GM12878 (cell line): ENCODE results near the gene MAPKAP1. TPM values are rescaled to one million over a fixed set of nuclear protein-coding genes. Genes with fewer than 3 reads are reported as not detected.

Experiments
- CHD2 ChIP-seq: IDR thresholded peaks from 2 replicates; pipeline ENCODE4 v1.6.1; 2011; ENCODE audit warnings: low read depth, low read length, improper control_type of control experiment, borderline replicate concordance
- CUX1 ChIP-seq: IDR thresholded peaks from 2 replicates; pipeline ENCODE4 v1.6.1; 2012; ENCODE audit warnings: improper control_type of control experiment, low read depth, low read length; ENCODE audit not compliant: insufficient replicate concordance
- DPF2 ChIP-seq: fragments of 450-650 bp; IDR thresholded peaks from 2 replicates; pipeline ENCODE4 v1.6.1; 2017; ENCODE audit warnings: mild to moderate bottlenecking
- EP300 ChIP-seq, 2 experiments: fragments of 150-350 bp in 1 of 2; IDR thresholded peaks; 2 replicates each; pipeline ENCODE4 v1.6.1; 2011 to 2012; ENCODE audit warnings: low read depth in 2 of 2, low read length in 2 of 2, borderline replicate concordance in 1 of 2, improper control_type of control experiment in 1 of 2, inconsistent platforms in 1 of 2; ENCODE audit not compliant: control insufficient read depth in 1 of 2
- ESRRA ChIP-seq: IDR thresholded peaks from 2 replicates; pipeline ENCODE4 v1.6.1; 2012; ENCODE audit warnings: mild to moderate bottlenecking, low read length, improper control_type of control experiment
- GATAD2B ChIP-seq: fragments of 450-650 bp; conservative IDR thresholded peaks from 2 replicates; pipeline ENCODE4 v1.6.1; 2017; ENCODE audit warnings: low read depth, mild to moderate bottlenecking, moderate library complexity
- HSF1 ChIP-seq: fragments of 150-350 bp; IDR thresholded peaks from 2 replicates; pipeline ENCODE4 v1.6.1; 2014; ENCODE audit warnings: mild to moderate bottlenecking, low read depth, low read length
- KDM1A ChIP-seq: fragments of 200-600 bp; sonication (generic); IDR thresholded peaks from 2 replicates; pipeline ENCODE4 v1.6.1; 2016; ENCODE audit warnings: borderline replicate concordance
- MTA2 ChIP-seq: fragments of 450-650 bp; IDR thresholded peaks from 2 replicates; pipeline ENCODE4 v1.6.1; 2016; ENCODE audit warnings: low read depth, mild to moderate bottlenecking, moderate library complexity
- MTA3 ChIP-seq: IDR thresholded peaks from 2 replicates; pipeline ENCODE4 v1.6.1; 2012; ENCODE audit warnings: low read length, inconsistent platforms, borderline replicate concordance
- NFIC ChIP-seq: IDR thresholded peaks from 2 replicates; pipeline ENCODE4 v1.6.1; 2012; ENCODE audit warnings: low read depth, mild to moderate bottlenecking, inconsistent platforms, low read length, moderate library complexity
- NR2C1 ChIP-seq: fragments of 450-650 bp; IDR thresholded peaks from 2 replicates; pipeline ENCODE4 v1.6.1; 2017; ENCODE audit warnings: antibody characterized with exemption, mild to moderate bottlenecking, moderate library complexity
- SKIL ChIP-seq: fragments of 450-650 bp; IDR thresholded peaks from 2 replicates; pipeline ENCODE4 v1.6.1; 2017; ENCODE audit warnings: mild to moderate bottlenecking, low read depth, inconsistent platforms; ENCODE audit not compliant: poor library complexity, severe bottlenecking
- SMAD1 ChIP-seq: fragments of 450-650 bp; IDR thresholded peaks from 2 replicates; pipeline ENCODE4 v1.6.1; 2018; ENCODE audit warnings: mild to moderate bottlenecking, low read depth; ENCODE audit not compliant: partially characterized antibody
- SMARCA5 ChIP-seq: fragments of 450-650 bp; IDR thresholded peaks from 2 replicates; pipeline ENCODE4 v1.6.1; 2017; ENCODE audit warnings: mild to moderate bottlenecking
- SMC3 ChIP-seq: IDR thresholded peaks from 2 replicates; pipeline ENCODE4 v1.6.1; 2011; ENCODE audit warnings: low read length, improper control_type of control experiment, borderline replicate concordance
- SUPT20H ChIP-seq: IDR thresholded peaks from 2 replicates; pipeline ENCODE4 v1.6.1; 2011; ENCODE audit warnings: low read depth, mild to moderate bottlenecking, low read length, moderate library complexity, borderline replicate concordance; ENCODE audit not compliant: control insufficient read depth
- TCF7 ChIP-seq: IDR thresholded peaks from 2 replicates; pipeline ENCODE4 v1.6.1; 2014; ENCODE audit warnings: antibody characterized with exemption, borderline replicate concordance
- WRNIP1 ChIP-seq: IDR thresholded peaks from 2 replicates; pipeline ENCODE4 v1.6.1; 2011; ENCODE audit warnings: low read depth, low read length, improper control_type of control experiment, borderline replicate concordance
- YY1 ChIP-seq: IDR thresholded peaks from 2 replicates; pipeline ENCODE4 v1.6.1; 2011; ENCODE audit warnings: low read depth, mild to moderate bottlenecking, low read length
- polyA plus RNA-seq, 11 experiments: library from polyadenylated mRNA; depleted of rRNA in 4 of 11; unstranded in 6 of 11; stranded (reverse) in 5 of 11; fragments of >200 nt; fragmentation: Nextera tagmentation in 4 of 11; fragmentation: Illumina TruSeq in 1 of 11; extraction: Ambion mirVana in 4 of 11; extraction: Trizol in 1 of 11; gene quantifications; 1 replicate in 1 of 11; 2 replicates in 10 of 11; pipeline versions ENCODE4 v1.2.1 to v1.2.3, GENCODE V29; 2011 to 2016; ENCODE audit warnings: inconsistent platforms in 2 of 11, missing spikeins in 2 of 11, low read depth in 1 of 11
- total RNA-seq, 4 experiments: library from RNA; depleted of rRNA in 3 of 4; stranded (reverse); fragments of >200 nt in 3 of 4; fragmentation: Illumina TruSeq in 1 of 4; extraction: Trizol in 1 of 4; gene quantifications; 2 replicates each; pipeline versions ENCODE4 v1.2.1 to v1.2.3, GENCODE V29; 2013 to 2021

Gene MAPKAP1
- total and polyA plus RNA-seq, 10 of the 15 experiments (the other 5 are each of a cell fraction or from before 2014, with no cell fraction given): 5.1 to 188 (median 105) TPM

- TF ChIP-seq SMAD1: no peak
- TF ChIP-seq ESRRA: no peak
- TF ChIP-seq HSF1: no peak
- peak; percentile 42; the same call in 1 of the 2 replicates for TF ChIP-seq MTA2
- no peak for TF ChIP-seq NR2C1
- no peak for TF ChIP-seq NFIC
- TF ChIP-seq SUPT20H: no peak
- TF ChIP-seq DPF2: peak; percentile 58; the same call in 1 of the 2 replicates
- TF ChIP-seq SKIL: peak; percentile 10
- no peak for TF ChIP-seq SMARCA5
- TF ChIP-seq TCF7: no peak
- TF ChIP-seq EP300 (IDR thresholded peaks at IDR 0.05; ENCODE audit: borderline replicate concordance in 1 of 2, control insufficient read depth in 1 of 2, low read depth in 2 of 2, low read length in 2 of 2): peak in 1 of 2 experiments; percentile 44; a peak in 1 of 4 replicates
- TF ChIP-seq WRNIP1: no peak
- no peak for TF ChIP-seq CHD2
- no peak for TF ChIP-seq SMC3
- no peak for TF ChIP-seq MTA3
- TF ChIP-seq KDM1A: no peak
- no peak for TF ChIP-seq CUX1
- TF ChIP-seq GATAD2B: no peak
- TF ChIP-seq YY1: no peak
These were observed 27.3 kb downstream of the MAPKAP1 start (continued) for GRCh38 chr9:125679597-125680189.
